Activated naive CD4-positive, alpha-beta T cell (primary cell): Measurements from ENCODE around the gene NCOA6.
A peak's percentile ranks its signal among the peaks of the same experiment; 100 is the strongest.

Experiments
- DNase-seq, 4 experiments: peaks; one replicate each; lab custom pipeline; 2025; lab: John Stamatoyannopoulos, UW

The NCOA6 gene

GRCh38 chr20:34825530-34826362 is at the start of gene NCOA6:
TSS of gene NCOA6 (minus strand) at chr20:34825651. CDS start at chr20:34782355, 43,296 bp downstream.
- DNase-seq: peak; percentile 66 to 85 (median 77)

GRCh38 chr20:34874094-34874654 is 48.7 kb upstream of the NCOA6 start:
- DNase-seq: peak in 1 of 4 experiments; percentile 8

- no peak for DNase-seq
Measured at GRCh38 chr20:34873583-34874093, 48.2 kb upstream of the NCOA6 start.

- peak; percentile 55 to 86 (median 80) for DNase-seq
Measured at GRCh38 chr20:34872622-34873224, 47.3 kb upstream of the NCOA6 start, which contains the start of gene GGT7. TSS of gene GGT7 (minus strand) at chr20:34872856. CDS start at chr20:34872815, 41 bp downstream.

GRCh38 chr20:34871966-34872621 is 46.6 kb upstream of the NCOA6 start:
- no peak for DNase-seq

- DNase-seq: no peak
Measured at GRCh38 chr20:34871320-34871926, 46.0 kb upstream of the NCOA6 start.

GRCh38 chr20:34864216-34864615 is 38.8 kb upstream of the NCOA6 start:
- no peak for DNase-seq

GRCh38 chr20:34863421-34863965 is 38.0 kb upstream of the NCOA6 start:
- no peak for DNase-seq

- no peak for DNase-seq
Measured at GRCh38 chr20:34862724-34863123, 37.3 kb upstream of the NCOA6 start.

GRCh38 chr20:34861386-34862084 is 36.1 kb upstream of the NCOA6 start:
- DNase-seq: no peak

- no peak for DNase-seq
Measured at GRCh38 chr20:34859826-34860545, 34.5 kb upstream of the NCOA6 start.

GRCh38 chr20:34859367-34859766 is 33.9 kb upstream of the NCOA6 start:
- DNase-seq: no peak

GRCh38 chr20:34852298-34852697 is 26.8 kb upstream of the NCOA6 start:
- no peak for DNase-seq

- DNase-seq: no peak
Measured at GRCh38 chr20:34850969-34851368, 25.5 kb upstream of the NCOA6 start.

- no peak for DNase-seq
Measured at GRCh38 chr20:34849778-34850177, 24.3 kb upstream of the NCOA6 start.

- no peak for DNase-seq
Measured at GRCh38 chr20:34848597-34848996, 23.1 kb upstream of the NCOA6 start.

GRCh38 chr20:34843421-34843820 is 18.0 kb upstream of the NCOA6 start:
- no peak for DNase-seq

GRCh38 chr20:34842143-34842542 is 16.7 kb upstream of the NCOA6 start:
- no peak for DNase-seq

- DNase-seq: no peak
Measured at GRCh38 chr20:34834459-34834893, 9.0 kb upstream of the NCOA6 start.

GRCh38 chr20:34831936-34832335 is 6.5 kb upstream of the NCOA6 start:
- no peak for DNase-seq
